ENCODE results near the gene ACKR4.

DNA sequence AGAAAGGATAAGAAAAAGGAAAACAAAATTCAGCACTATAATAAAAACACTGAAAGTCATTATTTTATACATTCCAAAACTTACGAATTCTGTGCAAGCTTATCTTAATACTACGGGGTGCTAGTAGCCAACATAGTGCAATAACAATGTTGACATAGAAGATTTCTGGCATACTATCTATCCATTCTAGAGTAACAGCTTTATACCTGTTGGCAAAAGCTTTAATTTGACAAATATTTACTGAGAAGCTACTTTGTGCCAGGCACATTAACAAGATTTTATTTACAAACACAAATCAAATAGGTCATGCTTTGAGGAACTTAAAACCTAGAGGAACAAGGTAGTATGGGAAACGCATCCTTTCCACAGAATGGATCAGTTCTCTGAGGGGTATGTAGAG lies 1.1 kb downstream of the ACKR4 start:
- TF ChIP-seq, protein P1, sequence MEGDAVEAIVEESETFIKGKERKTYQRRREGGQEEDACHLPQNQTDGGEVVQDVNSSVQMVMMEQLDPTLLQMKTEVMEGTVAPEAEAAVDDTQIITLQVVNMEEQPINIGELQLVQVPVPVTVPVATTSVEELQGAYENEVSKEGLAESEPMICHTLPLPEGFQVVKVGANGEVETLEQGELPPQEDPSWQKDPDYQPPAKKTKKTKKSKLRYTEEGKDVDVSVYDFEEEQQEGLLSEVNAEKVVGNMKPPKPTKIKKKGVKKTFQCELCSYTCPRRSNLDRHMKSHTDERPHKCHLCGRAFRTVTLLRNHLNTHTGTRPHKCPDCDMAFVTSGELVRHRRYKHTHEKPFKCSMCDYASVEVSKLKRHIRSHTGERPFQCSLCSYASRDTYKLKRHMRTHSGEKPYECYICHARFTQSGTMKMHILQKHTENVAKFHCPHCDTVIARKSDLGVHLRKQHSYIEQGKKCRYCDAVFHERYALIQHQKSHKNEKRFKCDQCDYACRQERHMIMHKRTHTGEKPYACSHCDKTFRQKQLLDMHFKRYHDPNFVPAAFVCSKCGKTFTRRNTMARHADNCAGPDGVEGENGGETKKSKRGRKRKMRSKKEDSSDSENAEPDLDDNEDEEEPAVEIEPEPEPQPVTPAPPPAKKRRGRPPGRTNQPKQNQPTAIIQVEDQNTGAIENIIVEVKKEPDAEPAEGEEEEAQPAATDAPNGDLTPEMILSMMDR (conservative IDR thresholded peaks at IDR 0.05; ENCODE audit: low read depth, low read length), result no peak
- TF ChIP-seq EZH2phosphoT487 (IDR thresholded peaks at IDR 0.05; ENCODE audit: borderline replicate concordance, low read length) (no peak), EZH2 (IDR thresholded peaks at IDR 0.05; ENCODE audit: low read length, unreplicated experiment) (no peak)
